HCT116 (cell line): ENCODE measurements around the gene COL9A3. TPM values are rescaled to one million over a fixed set of nuclear protein-coding genes. Genes with fewer than 3 reads are reported as not detected.

Source experiments
- ATAC-seq: fragments of 200-7000 bp; cut with Tn5 transposase; 2 replicates; pipeline ENCODE4 v1.9.1; 2020; ENCODE audit warnings: mild to moderate bottlenecking, moderate library complexity
- BruUV-seq: library from RNA; stranded (reverse); fragments of 400-500 nt; replicated peaks from 2 replicates; lab custom pipeline; 2021; lab: Mats Ljungman, UMichigan
- CTCF ChIA-PET: fragments of 300-600 bp; sonication (Branson Sonifier 250); formaldehyde crosslinking; loops from one replicate; lab custom pipeline; 2021; ENCODE audit warnings: antibody characterized with exemption; lab: Charles Lee
- POLR2A ChIA-PET: fragments of 300-600, 350-600 bp; sonication (Branson Sonifier 250); formaldehyde crosslinking; loops from one replicate; lab custom pipeline; 2021; ENCODE audit warnings: antibody characterized with exemption; lab: Charles Lee
- RAD21 ChIA-PET, 2 experiments: fragments of 300-600 bp; sonication (Branson Sonifier 250); formaldehyde crosslinking; loops; one replicate each; lab custom pipeline; 2023; ENCODE audit warnings: low total read pairs in 2 of 2; ENCODE audit not compliant: uncharacterized antibody in 2 of 2, unreplicated experiment in 2 of 2, low non-redundant PET in 1 of 2; lab: Charles Lee
- DNase-seq: peaks from one replicate; pipeline ENCODE4 v3.0.0-alpha.2; 2010; ENCODE audit warnings: low read depth, low spot score
- H2AFZ ChIP-seq: fragments of 200-600 bp; shearing (Covaris generic), sonication (generic); 2 replicates; pipeline ENCODE4 v1.6.1; 2017; ENCODE audit warnings: low read depth, mixed run types, mixed read lengths, antibody characterized with exemption, low read length; ENCODE audit not compliant: poor library complexity, severe bottlenecking
- H3K27ac ChIP-seq: 2 replicates; pipeline ENCODE4 v1.5.1; 2012; ENCODE audit warnings: low read depth, low read length
- H3K27me3 ChIP-seq: fragments of 200-600 bp; sonication (generic); 2 replicates; pipeline ENCODE4 v1.6.1; 2016; ENCODE audit warnings: mixed run types, low read length, mixed read lengths; ENCODE audit not compliant: insufficient read depth
- H3K36me3 ChIP-seq, 2 experiments: fragments of 200-500 bp in 1 of 2; fragments of 200-600 bp in 1 of 2; sonication (Bioruptor generic) in 1 of 2; sonication (generic) in 1 of 2; 2 replicates each; pipeline versions ENCODE4 v1.5.1 to v1.6.1; 2014 to 2016; ENCODE audit warnings: low read length in 2 of 2, inconsistent platforms in 1 of 2, mixed read lengths in 1 of 2, mixed run types in 1 of 2; ENCODE audit not compliant: insufficient read depth in 2 of 2, control insufficient read depth in 1 of 2
- H3K4me1 ChIP-seq, 2 experiments: fragments of 200-600 bp in 1 of 2; sonication (generic) in 1 of 2; 2 replicates each; pipeline versions ENCODE4 v1.5.1 to v1.6.1; 2012 to 2017; ENCODE audit warnings: low read length in 2 of 2, inconsistent platforms in 1 of 2, mild to moderate bottlenecking in 1 of 2, mixed read lengths in 1 of 2, mixed run types in 1 of 2, moderate library complexity in 1 of 2; ENCODE audit not compliant: insufficient read depth in 2 of 2, control insufficient read depth in 1 of 2
- H3K4me2 ChIP-seq: fragments of 200-600 bp; sonication (generic); 2 replicates; pipeline ENCODE4 v1.6.1; 2017; ENCODE audit warnings: mixed run types, low read length, mixed read lengths
- H3K4me3 ChIP-seq, 2 experiments: fragments of 200-600 bp in 1 of 2; sonication (generic) in 1 of 2; replicated peaks in 1 of 2; 2 replicates each; pipeline ENCODE4 v1.5.1; 2011 to 2016; ENCODE audit warnings: low read length in 2 of 2, control low read depth in 1 of 2, low read depth in 1 of 2, mild to moderate bottlenecking in 1 of 2, mixed read lengths in 1 of 2, mixed run types in 1 of 2
- H3K79me2 ChIP-seq: fragments of 200-600 bp; sonication (generic); 2 replicates; pipeline ENCODE4 v1.6.1; 2017; ENCODE audit warnings: mild to moderate bottlenecking, mixed run types, low read length, moderate library complexity, mixed read lengths; ENCODE audit not compliant: insufficient read depth
- H3K9ac ChIP-seq: fragments of 200-600 bp; sonication (generic); 2 replicates; pipeline ENCODE4 v1.6.1; 2016; ENCODE audit warnings: low read length, mixed read lengths
- H3K9me2 ChIP-seq: fragments of 200-600 bp; sonication (generic), shearing (Covaris generic); 2 replicates; pipeline ENCODE4 v1.6.1; 2017; ENCODE audit warnings: mixed run types, mild to moderate bottlenecking, moderate library complexity; ENCODE audit not compliant: insufficient read depth
- H3K9me3 ChIP-seq, 2 experiments: fragments of 200-500 bp in 1 of 2; fragments of 200-600 bp in 1 of 2; sonication (Bioruptor generic) in 1 of 2; sonication (generic) in 1 of 2; 2 replicates each; pipeline ENCODE4 v1.6.1; 2014 to 2017; ENCODE audit warnings: low read length in 2 of 2, mixed read lengths in 2 of 2, inconsistent platforms in 1 of 2, low read depth in 1 of 2, mild to moderate bottlenecking in 1 of 2, mixed run types in 1 of 2, moderate library complexity in 1 of 2; ENCODE audit not compliant: control insufficient read depth in 1 of 2, insufficient read depth in 1 of 2
- H4K20me1 ChIP-seq: fragments of 200-600 bp; sonication (generic), shearing (Covaris generic); 2 replicates; pipeline ENCODE4 v1.6.1; 2017; ENCODE audit warnings: mixed run types, mild to moderate bottlenecking, moderate library complexity; ENCODE audit not compliant: insufficient read depth
- EZH2phosphoT487 ChIP-seq: fragments of 200-600 bp; IDR thresholded peaks from 2 replicates; pipeline ENCODE4 v1.6.1; 2018; ENCODE audit warnings: antibody characterized with exemption, borderline replicate concordance
- intact Hi-C: fragments of 100-400 bp; cut with micrococcal nuclease; formaldehyde crosslinking; loops from 2 replicates; pipeline ENCODE4 v1.10.0; 2022
- total RNA-seq: library from RNA; stranded (reverse); gene quantifications from one replicate; pipeline ENCODE4 v1.2.1, GENCODE V29; 2021; ENCODE audit not compliant: unreplicated experiment

COL9A3 gene
- total RNA-seq, 1 experiment from 2014 or later = 29.7 TPM

DNA sequence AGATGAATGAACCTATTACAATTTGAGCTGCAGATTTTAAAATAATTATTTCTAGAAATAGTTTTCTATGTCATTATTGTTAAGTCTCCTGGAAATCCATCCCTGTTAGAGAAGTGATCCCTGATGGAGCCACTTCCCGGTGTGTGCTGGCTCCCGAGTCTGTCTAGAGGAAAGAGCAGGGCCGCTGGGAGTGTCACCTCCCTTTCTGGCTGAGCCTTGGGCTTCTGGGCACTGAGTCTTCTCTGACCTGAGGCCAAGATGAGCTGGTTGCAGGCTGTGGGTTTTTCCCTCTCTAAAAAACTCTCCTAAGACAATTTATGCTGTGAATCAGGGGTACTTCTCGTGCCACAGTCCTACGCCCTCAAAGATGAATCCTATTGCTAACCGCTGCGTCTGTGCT is 73.6 kb downstream of the COL9A3 start:
- no peak overlapping the region for H3K4me3 ChIP-seq
- no peaks in the 10 kb centered on the region for H3K79me2 ChIP-seq
- TF ChIP-seq EZH2phosphoT487 = no peak
- ChIA-PET RAD21 (no interaction called here), POLR2A (no interaction called here), CTCF (interaction anchor here (1.2 to 1.6 kb wide), 2 partner anchors 68 to 119 kb away, joined by 3 read pairs; no protein-coding TSS in a partner anchor)
- BruUV-seq = no TSS peak
- H3K27me3 ChIP-seq = no peaks in the 10 kb centered on the region
- no peaks in the 10 kb centered on the region for H3K4me1 ChIP-seq
- DNase-seq (no peak), ATAC-seq (no peak)
- H3K36me3 ChIP-seq = peaks cover 47 to 59% of the 10 kb centered on the region in 2 experiments
- H4K20me1 ChIP-seq = no peaks in the 10 kb centered on the region
- H2AFZ ChIP-seq = no peak overlapping the region
- no peaks in the 10 kb centered on the region for H3K9me2 ChIP-seq
- H3K4me2 ChIP-seq = no peak overlapping the region
- intact Hi-C loops = no loop called here
- H3K9ac ChIP-seq = no peak overlapping the region
- H3K27ac ChIP-seq = no peak overlapping the region
- H3K9me3 ChIP-seq = no peaks in the 10 kb centered on the region

Other genes starting within 250 kb of the COL9A3 start
- gene SLCO4A1, start 174.5 kb upstream of the COL9A3 start, total RNA-seq = 107 TPM
- 187 TPM for gene NTSR1, start 108.2 kb upstream of the COL9A3 start, total RNA-seq
- 33.8 TPM for gene MRGBP, start 20.6 kb upstream of the COL9A3 start, total RNA-seq
- gene OGFR, start 12.2 kb upstream of the COL9A3 start, total RNA-seq = 73.6 TPM
- 20.4 TPM for gene TCFL5, start 44.8 kb downstream of the COL9A3 start, total RNA-seq
- 41.4 TPM for gene DIDO1, start 109.5 kb downstream of the COL9A3 start, total RNA-seq
- 35.6 TPM for gene GID8, start 121.1 kb downstream of the COL9A3 start, total RNA-seq
- gene SLC17A9, start 135.7 kb downstream of the COL9A3 start, total RNA-seq = 37.6 TPM
- gene BHLHE23, start 189.9 kb downstream of the COL9A3 start, total RNA-seq = not detected